Prostate gland (tissue), 2 donors: ENCODE data around the gene TMEM18. TPM values are rescaled to one million over a fixed set of nuclear protein-coding genes. Genes with fewer than 3 reads are reported as not detected.

Experiments used
- DNase-seq: peaks from one replicate; pipeline ENCODE4 v3.0.0-alpha.2; 2019; ENCODE audit warnings: low spot score
- H3K27ac ChIP-seq, 2 donors: fragments of 200-600 bp; sonication (generic); 2 replicates each; pipeline ENCODE4 v1.5.1; 2017 to 2019
- H3K27me3 ChIP-seq: fragments of 200-600 bp; sonication (generic); replicated peaks from 2 replicates; pipeline ENCODE4 v1.5.1; 2019; ENCODE audit not compliant: insufficient read depth
- H3K36me3 ChIP-seq, 2 donors: fragments of 200-600 bp; sonication (generic); 1 replicate in 1 of 2; 2 replicates in 1 of 2; pipeline versions ENCODE4 v1.5.1 to v1.8.1; 2017 to 2019
- H3K4me1 ChIP-seq: fragments of 200-600 bp; sonication (generic); replicated peaks from 2 replicates; pipeline ENCODE4 v1.5.1; 2019
- H3K4me3 ChIP-seq, 2 donors: fragments of 200-600 bp; sonication (generic); 2 replicates each; pipeline ENCODE4 v1.5.1; 2017 to 2019
- H3K9me3 ChIP-seq: fragments of 200-600 bp; sonication (generic); 2 replicates; pipeline ENCODE4 v1.5.1; 2017
- POLR2A ChIP-seq: fragments of 450-650 bp; IDR thresholded peaks from one replicate; pipeline ENCODE4 v1.6.1; 2016; ENCODE audit warnings: antibody characterized with exemption, mild to moderate bottlenecking
- POLR2AphosphoS5 ChIP-seq: sonication (generic); formaldehyde crosslinking; IDR thresholded peaks from one replicate; pipeline ENCODE4 v1.6.1; 2017; ENCODE audit warnings: antibody characterized with exemption
- WGBS: methylation state at CpG from one replicate; pipeline ENCODE4 v1.1.5; 2018; 5-methylcytosine and 5-hydroxymethylcytosine counted together
- intact Hi-C: fragments of 100-400 bp; cut with DNase I; formaldehyde crosslinking; loops from one replicate; pipeline ENCODE4 v1.14.2; 2022
- total RNA-seq, 2 donors: library from RNA; depleted of rRNA; stranded (reverse); fragments of >200 nt; gene quantifications; one replicate each; pipeline ENCODE4 v1.1.0, GENCODE V29; 2016
- TF ChIP-seq, protein P1 (sequence below), 4 experiments: fragments of 200-600 bp in 2 of 4; fragments of 450-650 bp in 2 of 4; sonication (generic) in 2 of 4; IDR thresholded peaks; 1 replicate in 3 of 4; 2 replicates in 1 of 4; pipeline ENCODE4 v1.5.1; 2016 to 2019; ENCODE audit warnings: antibody characterized with exemption in 4 of 4, mild to moderate bottlenecking in 2 of 4, moderate library complexity in 2 of 4

TMEM18 gene
- total RNA-seq, 2 donors from 2014 or later, result 17.7 to 19.3 TPM

DNA sequence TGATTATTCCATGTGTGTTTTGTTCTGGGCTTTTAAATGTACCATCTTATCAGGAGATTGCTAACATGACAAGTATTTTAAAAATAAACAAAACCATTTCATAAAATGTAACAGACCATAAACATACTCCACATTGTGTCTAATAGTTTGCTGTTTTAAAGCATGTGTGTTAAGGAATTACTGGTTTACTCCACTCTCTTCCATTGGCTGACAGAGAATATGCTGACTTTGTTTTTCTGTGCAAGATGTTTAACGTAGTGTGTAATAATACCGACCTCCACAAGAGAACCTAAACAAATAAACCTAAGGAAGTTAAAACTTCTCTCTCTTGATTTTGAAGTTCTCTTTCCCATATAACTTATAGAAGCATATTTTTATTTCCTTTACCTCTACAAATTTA lies 17.0 kb upstream of the TMEM18 start:
- H3K4me3 ChIP-seq, result no peak overlapping the region

DNA sequence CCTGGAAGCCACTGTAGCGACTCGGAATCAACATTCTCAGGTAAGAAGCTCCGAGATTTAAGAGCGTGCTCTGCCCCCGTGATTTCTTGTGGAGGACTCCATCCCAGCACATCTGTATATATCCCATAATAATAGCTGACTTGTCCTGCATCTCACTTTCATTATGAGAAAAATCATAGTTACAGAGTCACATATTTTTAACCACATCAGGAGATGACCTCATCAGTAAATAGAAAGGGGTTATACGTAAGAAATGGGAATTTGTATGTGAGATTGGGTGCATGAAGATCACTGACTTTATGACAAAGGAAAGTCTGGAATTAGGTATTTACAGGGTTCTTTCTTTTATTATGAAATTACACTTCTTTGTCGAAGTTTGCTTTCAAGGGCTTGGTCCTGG lies 16.4 kb upstream of the TMEM18 start:
- no peak overlapping the region for H3K4me3 ChIP-seq
- 83% methylated on average over 7 of the region's 7 CpGs for WGBS

More for the DNA sequence above, 17.0 kb upstream of the TMEM18 start:
- no peaks in the 10 kb centered on the region for H3K27me3 ChIP-seq
- no peaks in the 10 kb centered on the region for H3K36me3 ChIP-seq
- 15% methylated on average over 2 of the region's 2 CpGs for WGBS
- intact Hi-C loops, result no loop called here
- TF ChIP-seq POLR2A (no peak), POLR2AphosphoS5 (no peak)
- TF ChIP-seq, protein P1, sequence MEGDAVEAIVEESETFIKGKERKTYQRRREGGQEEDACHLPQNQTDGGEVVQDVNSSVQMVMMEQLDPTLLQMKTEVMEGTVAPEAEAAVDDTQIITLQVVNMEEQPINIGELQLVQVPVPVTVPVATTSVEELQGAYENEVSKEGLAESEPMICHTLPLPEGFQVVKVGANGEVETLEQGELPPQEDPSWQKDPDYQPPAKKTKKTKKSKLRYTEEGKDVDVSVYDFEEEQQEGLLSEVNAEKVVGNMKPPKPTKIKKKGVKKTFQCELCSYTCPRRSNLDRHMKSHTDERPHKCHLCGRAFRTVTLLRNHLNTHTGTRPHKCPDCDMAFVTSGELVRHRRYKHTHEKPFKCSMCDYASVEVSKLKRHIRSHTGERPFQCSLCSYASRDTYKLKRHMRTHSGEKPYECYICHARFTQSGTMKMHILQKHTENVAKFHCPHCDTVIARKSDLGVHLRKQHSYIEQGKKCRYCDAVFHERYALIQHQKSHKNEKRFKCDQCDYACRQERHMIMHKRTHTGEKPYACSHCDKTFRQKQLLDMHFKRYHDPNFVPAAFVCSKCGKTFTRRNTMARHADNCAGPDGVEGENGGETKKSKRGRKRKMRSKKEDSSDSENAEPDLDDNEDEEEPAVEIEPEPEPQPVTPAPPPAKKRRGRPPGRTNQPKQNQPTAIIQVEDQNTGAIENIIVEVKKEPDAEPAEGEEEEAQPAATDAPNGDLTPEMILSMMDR (IDR thresholded peaks at IDR 0.05), result no peak
- no peaks in the 10 kb centered on the region for H3K4me1 ChIP-seq
- H3K27ac ChIP-seq, result no peak overlapping the region
- no peaks in the 10 kb centered on the region for H3K9me3 ChIP-seq
- DNase-seq, result no peak

DNA sequence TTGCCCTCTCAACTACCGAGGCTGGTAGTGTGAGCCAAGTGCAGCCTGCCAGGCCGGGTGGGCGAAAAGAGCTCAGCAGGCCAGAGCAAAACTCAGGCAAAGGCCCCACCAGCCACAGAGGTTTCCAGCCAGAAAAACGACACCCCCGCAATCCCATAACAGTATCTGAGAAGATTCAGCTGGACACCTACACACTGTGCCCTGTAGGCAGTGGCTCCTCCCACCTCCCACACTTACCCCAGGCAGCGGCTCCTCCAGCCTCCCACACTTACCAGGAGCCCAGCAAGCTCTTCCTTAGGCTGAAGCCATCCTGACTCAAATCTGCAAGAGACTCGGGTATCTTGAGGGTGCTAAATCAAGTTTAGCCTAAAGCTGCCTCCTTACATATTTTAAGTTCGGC lies 15.6 kb upstream of the TMEM18 start:
- intact Hi-C loops, result no loop called here
- Histone ChIP-seq H3K27me3 (no peaks in the 10 kb centered on the region), H3K4me3 (no peak overlapping the region), H3K9me3 (no peaks in the 10 kb centered on the region), H3K36me3 (no peaks in the 10 kb centered on the region), H3K4me1 (no peaks in the 10 kb centered on the region), H3K27ac (no peak overlapping the region)
- TF ChIP-seq POLR2AphosphoS5 (no peak), POLR2A (no peak)
- TF ChIP-seq, protein P1 (IDR thresholded peaks at IDR 0.05), result no peak
- no peak for DNase-seq
- WGBS, result 85% methylated on average over 8 of the region's 8 CpGs

More for the DNA sequence above, 16.4 kb upstream of the TMEM18 start:
- TF ChIP-seq, protein P1 (IDR thresholded peaks at IDR 0.05), result no peak
- TF ChIP-seq POLR2A (no peak), POLR2AphosphoS5 (no peak)
- Histone ChIP-seq H3K36me3 (no peaks in the 10 kb centered on the region), H3K4me1 (no peaks in the 10 kb centered on the region), H3K9me3 (no peaks in the 10 kb centered on the region), H3K27ac (no peak overlapping the region), H3K27me3 (no peaks in the 10 kb centered on the region)
- no peak for DNase-seq
- intact Hi-C loops, result no loop called here

DNA sequence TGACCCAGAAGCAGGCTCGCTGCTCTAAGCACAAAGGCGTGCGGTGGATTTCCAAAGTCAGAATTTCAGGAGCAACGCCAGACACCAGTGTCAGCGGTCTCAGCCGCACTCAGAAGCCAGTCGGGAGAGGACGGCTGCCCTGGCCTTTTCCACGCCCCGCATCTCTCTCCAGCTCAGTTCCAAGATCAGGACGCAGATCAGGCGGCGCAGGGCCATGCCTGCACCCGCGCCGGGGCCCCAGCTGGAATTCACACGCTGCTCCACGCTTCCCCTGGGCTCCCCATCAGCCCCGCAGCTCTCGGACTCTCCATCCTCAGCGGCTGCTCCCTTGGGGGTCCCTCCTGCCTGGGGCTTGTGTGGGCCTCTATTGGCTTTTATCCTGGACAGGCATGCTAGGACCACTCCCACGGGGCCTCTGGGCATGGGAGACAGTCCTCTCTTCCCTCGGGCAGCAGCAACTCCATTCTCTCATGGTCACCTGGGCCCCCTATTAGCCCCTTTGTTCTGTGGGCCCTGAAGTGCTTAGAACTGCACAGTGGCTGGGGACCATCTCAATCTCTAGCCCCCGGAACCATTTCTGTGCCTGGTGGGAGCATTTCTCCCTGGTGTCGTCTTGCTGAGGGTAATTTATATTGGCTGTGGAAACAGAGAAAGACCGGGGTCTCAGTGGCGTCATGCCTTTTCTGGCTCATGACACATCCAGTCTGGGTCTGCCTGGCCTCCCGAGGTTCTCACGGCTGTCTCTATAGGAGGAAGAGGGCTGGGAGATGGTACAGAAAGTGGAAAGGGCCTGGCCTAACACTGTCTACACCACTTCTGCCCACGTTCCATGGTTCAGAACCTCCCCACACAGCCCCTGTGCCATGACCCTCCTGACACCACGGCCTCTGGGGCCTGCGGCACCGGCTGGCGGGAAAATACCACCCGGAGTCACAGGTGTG lies 14.9 kb upstream of the TMEM18 start:
- Histone ChIP-seq H3K9me3 (no peaks in the 10 kb centered on the region), H3K4me3 (no peak overlapping the region), H3K36me3 (no peaks in the 10 kb centered on the region), H3K27ac (no peak overlapping the region), H3K27me3 (no peaks in the 10 kb centered on the region), H3K4me1 (no peaks in the 10 kb centered on the region)
- intact Hi-C loops, result no loop called here
- 90% methylated on average over 35 of the region's 35 CpGs for WGBS
- DNase-seq, result no peak
- TF ChIP-seq POLR2A (no peak), POLR2AphosphoS5 (no peak)
- TF ChIP-seq, protein P1 (IDR thresholded peaks at IDR 0.05), result no peak

DNA sequence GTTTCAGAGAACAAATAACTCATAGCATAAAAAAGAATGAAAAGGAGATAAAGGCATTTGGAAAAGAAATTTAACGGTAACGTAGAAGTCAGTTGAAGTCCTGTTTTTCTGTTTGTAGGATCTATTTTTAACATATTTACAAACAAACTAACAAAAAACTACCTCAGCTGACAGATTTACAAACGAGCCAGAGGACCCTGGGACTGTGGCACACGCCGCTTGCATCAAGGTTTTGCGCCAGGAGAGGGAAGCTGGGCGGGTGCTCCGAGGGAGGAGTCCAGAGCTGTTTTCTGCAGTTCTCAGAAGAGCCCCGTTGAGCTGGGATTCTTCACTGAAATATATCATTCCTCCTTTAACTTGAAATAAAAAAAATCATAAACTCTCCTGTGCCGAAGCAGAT lies 13.6 kb upstream of the TMEM18 start:
- DNase-seq, result no peak
- Histone ChIP-seq H3K36me3 (no peaks in the 10 kb centered on the region), H3K9me3 (no peaks in the 10 kb centered on the region), H3K4me1 (no peaks in the 10 kb centered on the region), H3K27ac (no peak overlapping the region), H3K4me3 (no peak overlapping the region), H3K27me3 (no peaks in the 10 kb centered on the region)
- TF ChIP-seq POLR2AphosphoS5, result no peak
- no peak for TF ChIP-seq POLR2A
- TF ChIP-seq, protein P1 (IDR thresholded peaks at IDR 0.05), result no peak
- WGBS, result 83% methylated on average over 10 of the region's 10 CpGs
- intact Hi-C loops, result no loop called here
